K562 (cell line): ENCODE results near the gene PACSIN2. TPM values are rescaled to one million over a fixed set of nuclear protein-coding genes. Genes with fewer than 3 reads are reported as not detected.

Experiments used
- ATAC-seq: fragments of 200-7000 bp; cut with Tn5 transposase; 3 replicates; pipeline ENCODE4 v1.9.1; 2020; ENCODE audit warnings: moderate library complexity
- BruUV-seq: library from RNA; stranded (reverse); fragments of 400-500 nt; replicated peaks from 2 replicates; lab custom pipeline; 2021; lab: Mats Ljungman, UMichigan
- CTCF ChIA-PET: fragments of 300-600 bp; formaldehyde crosslinking; extraction: SDS; loops from one replicate; lab custom pipeline; 2021; ENCODE audit warnings: low intra/inter-chr PET ratio; lab: Yijun Ruan, JAX
- POLR2A ChIA-PET: fragments of 300-600, 350-650 bp; sonication (Branson Sonifier 250); formaldehyde crosslinking; extraction: SDS; loops from one replicate; lab custom pipeline; 2021; ENCODE audit warnings: antibody characterized with exemption, inconsistent platforms; lab: Yijun Ruan, JAX
- DNase-seq, 4 experiments: peaks; one replicate each; pipeline versions ENCODE4 v3.0.0 to v3.0.0-alpha.2; 2011 to 2018; ENCODE audit warnings: low spot score in 3 of 4, mixed read lengths in 3 of 4; ENCODE audit errors: extremely low read depth in 1 of 4
- FAIRE-seq: peaks from 2 replicates; lab custom pipeline; 2011; peaks lifted over from hg19 to GRCh38; lab: Jason Lieb, UNC
- H2AFZ ChIP-seq: 2 replicates; pipeline ENCODE4 v1.6.0; 2011; ENCODE audit warnings: low read depth, low read length, control low read depth, inconsistent platforms
- H3K27ac ChIP-seq: fragments of 200-600 bp; 3 replicates; pipeline ENCODE4 v1.8.0; 2011; ENCODE audit warnings: low read depth, mild to moderate bottlenecking, control low read depth, inconsistent platforms, low read length, moderate library complexity, mixed read lengths; ENCODE audit errors: extremely low read depth
- H3K27me3 ChIP-seq, 2 experiments: fragments of 300-600 bp in 1 of 2; 2 replicates in 1 of 2; 3 replicates in 1 of 2; pipeline versions ENCODE4 v1.6.0 to v1.8.0; 2011; ENCODE audit warnings: inconsistent platforms in 2 of 2, low read length in 2 of 2, mild to moderate bottlenecking in 1 of 2, mixed read lengths in 1 of 2, moderate library complexity in 1 of 2; ENCODE audit not compliant: control insufficient read depth in 2 of 2, insufficient read depth in 2 of 2
- H3K36me3 ChIP-seq: fragments of 300-600 bp; 3 replicates; pipeline ENCODE4 v1.8.0; 2011; ENCODE audit warnings: mild to moderate bottlenecking, low read length, inconsistent platforms; ENCODE audit not compliant: control insufficient read depth, insufficient read depth
- H3K4me1 ChIP-seq, 2 experiments: fragments of 200-600 bp in 1 of 2; replicated peaks in 1 of 2; 2 replicates in 1 of 2; 3 replicates in 1 of 2; pipeline versions ENCODE4 v1.5.1 to v1.8.0; 2011; ENCODE audit warnings: inconsistent platforms in 2 of 2, low read length in 2 of 2, mild to moderate bottlenecking in 1 of 2, mixed read lengths in 1 of 2, moderate library complexity in 1 of 2; ENCODE audit not compliant: control insufficient read depth in 2 of 2, insufficient read depth in 2 of 2
- H3K4me2 ChIP-seq: 2 replicates; pipeline ENCODE4 v1.6.1; 2011; ENCODE audit warnings: low read length, control low read depth, inconsistent platforms, mixed read lengths; ENCODE audit not compliant: insufficient read depth
- H3K4me3 ChIP-seq: fragments of 200-600 bp; sonication (generic), shearing (Covaris generic); 2 replicates; pipeline ENCODE4 v1.5.1; 2016; ENCODE audit warnings: control low read depth, inconsistent platforms
- H3K79me2 ChIP-seq: fragments of 200-600 bp; 3 replicates; pipeline ENCODE4 v1.8.0; 2011; ENCODE audit warnings: low read length, inconsistent platforms; ENCODE audit not compliant: control insufficient read depth, insufficient read depth
- H3K9ac ChIP-seq, 2 experiments: 2 replicates each; pipeline versions ENCODE4 v1.6.0 to v1.6.1; 2011; ENCODE audit warnings: low read depth in 2 of 2, low read length in 2 of 2, control low read depth in 1 of 2, inconsistent platforms in 1 of 2, mild to moderate bottlenecking in 1 of 2, mixed read lengths in 1 of 2; ENCODE audit not compliant: insufficient read depth in 1 of 2
- H3K9me1 ChIP-seq: one replicate; pipeline ENCODE4 v1.6.0; 2011; ENCODE audit warnings: inconsistent platforms, mild to moderate bottlenecking, low read length, moderate library complexity; ENCODE audit not compliant: control insufficient read depth, insufficient read depth
- H3K9me3 ChIP-seq: replicated peaks from 2 replicates; pipeline ENCODE4 v1.5.1; 2011; ENCODE audit warnings: low read depth, low read length, inconsistent platforms; ENCODE audit not compliant: control insufficient read depth, insufficient read depth
- H4K20me1 ChIP-seq: replicated peaks from 2 replicates; pipeline ENCODE4 v1.6.1; 2011; ENCODE audit warnings: low read length, inconsistent platforms, mixed read lengths; ENCODE audit not compliant: control insufficient read depth, insufficient read depth
- FOXJ3 ChIP-seq: sonication (generic); formaldehyde crosslinking; IDR thresholded peaks from 2 replicates; pipeline ENCODE4 v1.4.0; 2020; ENCODE audit warnings: mild to moderate bottlenecking, missing genetic modification reagents
- NCOA2 ChIP-seq, 2 experiments: fragments of 450-650 bp; IDR thresholded peaks; 2 replicates each; pipeline ENCODE4 v1.6.1; 2018; ENCODE audit warnings: mild to moderate bottlenecking in 2 of 2, moderate library complexity in 1 of 2; ENCODE audit not compliant: partially characterized antibody in 2 of 2
- NFIC ChIP-seq: fragments of 450-650 bp; IDR thresholded peaks from 2 replicates; pipeline ENCODE4 v1.6.1; 2017; ENCODE audit warnings: mild to moderate bottlenecking, inconsistent platforms
- NUFIP1 ChIP-seq: fragments of 450-650 bp; IDR thresholded peaks from 2 replicates; pipeline ENCODE4 v1.6.1; 2018; ENCODE audit not compliant: partially characterized antibody
- PHB ChIP-seq: fragments of 250-450 bp; sonication (Bioruptor Pico); IDR thresholded peaks from 2 replicates; pipeline ENCODE4 v1.5.0; 2021
- POLR2AphosphoS2 ChIP-seq: IDR thresholded peaks from 2 replicates; pipeline ENCODE4 v1.6.1; 2012; ENCODE audit warnings: low read length, improper control_type of control experiment
- SMAD4 ChIP-seq: fragments of 250-450 bp; sonication (Bioruptor Pico); conservative IDR thresholded peaks from 2 replicates; pipeline ENCODE4 v1.8.0; 2021; ENCODE audit warnings: inconsistent platforms, mild to moderate bottlenecking, moderate library complexity
- SRSF9 ChIP-seq: fragments of 200-400 bp; formaldehyde crosslinking; IDR thresholded peaks from 2 replicates; pipeline ENCODE4 v1.6.1; 2017; ENCODE audit warnings: low read depth, low read length, borderline replicate concordance
- TEAD1 ChIP-seq, 2 experiments: fragments of 450-650 bp in 1 of 2; sonication (generic) in 1 of 2; formaldehyde crosslinking; IDR thresholded peaks; 2 replicates each; pipeline versions ENCODE4 v1.4.0 to v1.8.0; 2020 to 2022; ENCODE audit warnings: mild to moderate bottlenecking in 2 of 2, missing genetic modification reagents in 1 of 2
- YBX1 ChIP-seq: fragments of 450-650 bp; IDR thresholded peaks from 2 replicates; pipeline ENCODE4 v1.7.1; 2016; ENCODE audit warnings: mild to moderate bottlenecking
- ZKSCAN8 ChIP-seq: fragments of 200-800 bp; sonication (Bioruptor generic); IDR thresholded peaks from 2 replicates; pipeline ENCODE4 v1.6.1; 2016; ENCODE audit warnings: missing genetic modification characterization, missing compliant biosample characterization
- ZNF57 ChIP-seq: fragments of 450-650 bp; formaldehyde crosslinking; IDR thresholded peaks from 2 replicates; pipeline ENCODE4 v1.4.0; 2020; ENCODE audit warnings: mild to moderate bottlenecking, moderate library complexity
- WGBS: fragments of 100-300 bp; shearing (Covaris generic); methylation state at CpG from one replicate; pipeline ENCODE4 v1.1.6; 2016; ENCODE audit warnings: low coverage, mixed read lengths; ENCODE audit not compliant: insufficient coverage; ENCODE audit errors: missing lambda C conversion rate; 5-methylcytosine and 5-hydroxymethylcytosine counted together
- in situ Hi-C: fragments of 300-500 bp; cut with MboI; formaldehyde crosslinking; loops from 4 replicates; pipeline ENCODE4 v1.15.0; 2018; ENCODE audit warnings: inconsistent platforms, mixed read lengths
- intact Hi-C: fragments of 100-400 bp; cut with micrococcal nuclease; formaldehyde crosslinking; loops from 2 replicates; pipeline ENCODE4 v1.14.2; 2022
- polyA plus RNA-seq, 8 experiments: library from polyadenylated mRNA; depleted of rRNA in 4 of 8; stranded (reverse) in 5 of 8; unstranded in 3 of 8; fragments of >200 nt; fragmentation: Nextera tagmentation in 2 of 8; fragmentation: Illumina TruSeq in 1 of 8; extraction: Ambion mirVana in 2 of 8; extraction: Trizol in 1 of 8; gene quantifications; 2 replicates each; pipeline versions ENCODE4 v1.2.1 to v1.2.3, GENCODE V29; 2011 to 2014; ENCODE audit warnings: inconsistent platforms in 1 of 8, missing spikeins in 1 of 8
- total RNA-seq, 7 experiments: library from RNA; depleted of rRNA in 6 of 7; stranded (reverse); fragments of >200 nt in 6 of 7; fragmentation: Illumina TruSeq in 2 of 7; extraction: Trizol in 2 of 7; gene quantifications; 2 replicates each; pipeline versions ENCODE4 v1.2.1 to v1.2.3, GENCODE V29; 2011 to 2021; ENCODE audit warnings: low replicate concordance in 1 of 7
- TF ChIP-seq, protein P1 (sequence below): fragments of 450-650 bp; IDR thresholded peaks from 2 replicates; pipeline ENCODE4 v1.6.1; 2016
- TF ChIP-seq, protein P2 (sequence below): fragments of 250-450 bp; sonication (Bioruptor Pico); IDR thresholded peaks from 2 replicates; pipeline ENCODE4 v1.9.0; 2021; ENCODE audit warnings: mild to moderate bottlenecking
- TF ChIP-seq, protein P3 (sequence below): fragments of 450-650 bp; IDR thresholded peaks from 2 replicates; pipeline ENCODE4 v1.6.1; 2017; ENCODE audit warnings: mild to moderate bottlenecking, moderate library complexity
- TF ChIP-seq, protein P4 (sequence below): fragments of 250-450 bp; sonication (Bioruptor Pico); IDR thresholded peaks from 2 replicates; pipeline ENCODE4 v1.8.0; 2021; ENCODE audit warnings: moderate library complexity, mild to moderate bottlenecking, inconsistent platforms
- TF ChIP-seq, protein P5 (sequence below): fragments of 250-450 bp; sonication (Bioruptor Pico); IDR thresholded peaks from 2 replicates; pipeline ENCODE4 v1.8.0; 2022; ENCODE audit warnings: moderate library complexity, mild to moderate bottlenecking, inconsistent platforms

Gene PACSIN2
- total and polyA plus RNA-seq, 9 of the 15 experiments (the other 6 are each of a cell fraction or from before 2014, with no cell fraction given): 0.45 to 45.1 (median 23.9) TPM

DNA sequence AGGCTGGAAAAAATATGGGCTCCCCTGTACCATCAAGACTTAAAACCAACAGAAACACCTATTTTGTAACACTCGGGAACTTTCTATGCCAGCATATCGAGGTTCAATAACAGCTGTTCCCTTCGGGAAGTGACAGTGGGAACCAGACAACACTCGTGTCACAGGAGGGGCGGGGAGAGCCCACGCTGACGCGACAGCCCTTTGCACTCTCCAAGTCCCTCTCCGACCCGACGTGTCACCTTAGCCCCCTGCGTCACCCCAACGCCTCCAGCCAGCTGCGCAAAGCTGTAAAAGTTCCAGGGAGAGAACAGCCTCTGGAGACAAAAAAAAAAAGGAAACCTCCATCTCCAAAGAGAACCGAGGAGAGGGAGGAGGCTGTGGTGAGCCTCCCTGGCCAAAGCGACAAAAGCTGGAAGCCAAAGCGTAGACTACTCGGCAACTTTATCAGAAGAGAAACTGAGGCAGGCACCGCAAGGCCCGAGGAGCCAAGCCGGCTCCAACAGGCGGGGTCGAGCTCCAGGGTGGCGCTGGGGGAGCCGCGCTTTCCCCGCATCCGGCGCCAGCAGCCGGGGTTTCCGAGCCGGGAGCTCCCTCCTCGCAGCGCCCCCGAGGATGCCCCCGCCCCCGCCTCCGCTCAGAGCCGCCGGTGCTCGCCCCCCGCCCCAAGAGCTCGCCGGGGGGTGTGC is 158.6 kb downstream of the PACSIN2 start (continued):
- TF ChIP-seq, protein P1, sequence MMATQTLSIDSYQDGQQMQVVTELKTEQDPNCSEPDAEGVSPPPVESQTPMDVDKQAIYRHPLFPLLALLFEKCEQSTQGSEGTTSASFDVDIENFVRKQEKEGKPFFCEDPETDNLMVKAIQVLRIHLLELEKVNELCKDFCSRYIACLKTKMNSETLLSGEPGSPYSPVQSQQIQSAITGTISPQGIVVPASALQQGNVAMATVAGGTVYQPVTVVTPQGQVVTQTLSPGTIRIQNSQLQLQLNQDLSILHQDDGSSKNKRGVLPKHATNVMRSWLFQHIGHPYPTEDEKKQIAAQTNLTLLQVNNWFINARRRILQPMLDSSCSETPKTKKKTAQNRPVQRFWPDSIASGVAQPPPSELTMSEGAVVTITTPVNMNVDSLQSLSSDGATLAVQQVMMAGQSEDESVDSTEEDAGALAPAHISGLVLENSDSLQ: peak; percentile 19; the same call in 1 of the 2 replicates
- TF ChIP-seq POLR2AphosphoS2: no peak
- TF ChIP-seq ZKSCAN8 (CRISPR knock-in tag): no peak
- TF ChIP-seq, protein P2, sequence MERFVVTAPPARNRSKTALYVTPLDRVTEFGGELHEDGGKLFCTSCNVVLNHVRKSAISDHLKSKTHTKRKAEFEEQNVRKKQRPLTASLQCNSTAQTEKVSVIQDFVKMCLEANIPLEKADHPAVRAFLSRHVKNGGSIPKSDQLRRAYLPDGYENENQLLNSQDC: no peak

DNA sequence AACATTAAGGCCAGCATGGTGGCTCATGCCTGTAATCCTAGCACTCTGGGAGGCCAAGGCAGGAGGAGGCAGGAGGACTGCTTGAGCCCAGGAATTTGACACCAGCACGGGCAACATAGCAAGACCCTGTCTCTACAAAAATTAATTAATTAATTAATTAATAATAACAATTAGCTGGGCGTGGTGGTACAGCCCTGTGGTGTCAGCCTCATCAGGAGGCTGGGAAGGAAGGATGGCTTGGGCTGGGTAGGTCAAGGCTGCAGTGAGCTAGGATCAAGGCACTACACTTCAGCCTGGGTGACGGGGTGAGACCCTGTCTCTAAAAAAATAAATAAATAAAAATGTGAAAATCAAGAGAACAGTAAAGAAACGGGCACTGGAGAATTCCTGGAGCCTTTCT is 159.2 kb downstream of the PACSIN2 start:
- Histone ChIP-seq H3K4me2 (peak overlapping the region; percentile 86; the same call in 1 of the 2 replicates), H3K9me1 (no peaks in the 10 kb centered on the region), H3K4me1 (peaks cover 8 to 17% of the 10 kb centered on the region in 2 experiments; a peak in 4 of 5 replicates), H3K9ac (peak overlapping the region in 1 of 2 experiments; percentile 76; a peak in 2 of 4 replicates), H3K79me2 (peaks cover 25% of the 10 kb centered on the region), H4K20me1 (no peaks in the 10 kb centered on the region), H3K27me3 (no peaks in the 10 kb centered on the region), H3K4me3 (peak overlapping the region; percentile 54), H3K9me3 (no peaks in the 10 kb centered on the region), H3K27ac (no peak overlapping the region), H3K36me3 (no peaks in the 10 kb centered on the region), H2AFZ (no peak overlapping the region)
- DNase-seq (no peak), FAIRE-seq (no peak), ATAC-seq (no peak)
- TSS peak; percentile 46 for BruUV-seq
- intact Hi-C loops: no loop called here
- in situ Hi-C loops: no loop called here
- ChIA-PET CTCF (no interaction called here), POLR2A (no interaction called here)
- WGBS: 48% methylated on average over 4 of the region's 4 CpGs
- TF ChIP-seq, protein P3, sequence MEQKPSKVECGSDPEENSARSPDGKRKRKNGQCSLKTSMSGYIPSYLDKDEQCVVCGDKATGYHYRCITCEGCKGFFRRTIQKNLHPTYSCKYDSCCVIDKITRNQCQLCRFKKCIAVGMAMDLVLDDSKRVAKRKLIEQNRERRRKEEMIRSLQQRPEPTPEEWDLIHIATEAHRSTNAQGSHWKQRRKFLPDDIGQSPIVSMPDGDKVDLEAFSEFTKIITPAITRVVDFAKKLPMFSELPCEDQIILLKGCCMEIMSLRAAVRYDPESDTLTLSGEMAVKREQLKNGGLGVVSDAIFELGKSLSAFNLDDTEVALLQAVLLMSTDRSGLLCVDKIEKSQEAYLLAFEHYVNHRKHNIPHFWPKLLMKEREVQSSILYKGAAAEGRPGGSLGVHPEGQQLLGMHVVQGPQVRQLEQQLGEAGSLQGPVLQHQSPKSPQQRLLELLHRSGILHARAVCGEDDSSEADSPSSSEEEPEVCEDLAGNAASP: no peak
- no peak for TF ChIP-seq NFIC
- no peak for TF ChIP-seq NCOA2 (IDR thresholded peaks at IDR 0.05; ENCODE audit: partially characterized antibody in 2 of 2)
- TF ChIP-seq PHB (CRISPR knock-in tag): no peak
- TF ChIP-seq SRSF9: no peak
- no peak for TF ChIP-seq ZNF57
- TF ChIP-seq, protein P4, sequence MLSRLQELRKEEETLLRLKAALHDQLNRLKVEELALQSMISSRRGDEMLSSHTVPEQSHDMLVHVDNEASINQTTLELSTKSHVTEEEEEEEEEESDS (CRISPR knock-in tag): no peak
- no peak for TF ChIP-seq NUFIP1
- no peak for TF ChIP-seq YBX1
- TF ChIP-seq, protein P5, sequence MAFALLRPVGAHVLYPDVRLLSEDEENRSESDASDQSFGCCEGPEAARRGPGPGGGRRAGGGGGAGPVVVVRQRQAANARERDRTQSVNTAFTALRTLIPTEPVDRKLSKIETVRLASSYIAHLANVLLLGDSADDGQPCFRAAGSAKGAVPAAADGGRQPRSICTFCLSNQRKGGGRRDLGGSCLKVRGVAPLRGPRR: no peak
- no peak for TF ChIP-seq FOXJ3 (CRISPR knock-in tag)
- TF ChIP-seq TEAD1 (CRISPR knock-in tag; IDR thresholded peaks at IDR 0.05): no peak
- no peak for TF ChIP-seq SMAD4 (CRISPR knock-in tag)
